OCI-M2 (cell line): ENCODE data around the gene MINAR2.

ENCODE experiments used
- DNase-seq: peaks from one replicate; lab custom pipeline; 2025; ENCODE audit not compliant: unreplicated experiment; lab: John Stamatoyannopoulos, UW

The MINAR2 gene

GRCh38 chr5:129771058-129771838 lies 23.4 kb downstream of the MINAR2 start:
- DNase-seq: no peak

- no peak for DNase-seq
Measured at GRCh38 chr5:129773376-129773775, 25.5 kb downstream of the MINAR2 start.

- no peak for DNase-seq
Measured at GRCh38 chr5:129781594-129781993, 33.7 kb downstream of the MINAR2 start.

GRCh38 chr5:129803403-129803802 lies 55.5 kb downstream of the MINAR2 start:
- no peak for DNase-seq

- DNase-seq: no peak
Measured at GRCh38 chr5:129804705-129805104, 56.8 kb downstream of the MINAR2 start.

GRCh38 chr5:129807162-129807814 lies 59.4 kb downstream of the MINAR2 start:
- DNase-seq: no peak
